ENCODE measurements around the gene EYA2.
A peak's percentile ranks its signal among the peaks of the same experiment; 100 is the strongest.

Gene EYA2

DNA sequence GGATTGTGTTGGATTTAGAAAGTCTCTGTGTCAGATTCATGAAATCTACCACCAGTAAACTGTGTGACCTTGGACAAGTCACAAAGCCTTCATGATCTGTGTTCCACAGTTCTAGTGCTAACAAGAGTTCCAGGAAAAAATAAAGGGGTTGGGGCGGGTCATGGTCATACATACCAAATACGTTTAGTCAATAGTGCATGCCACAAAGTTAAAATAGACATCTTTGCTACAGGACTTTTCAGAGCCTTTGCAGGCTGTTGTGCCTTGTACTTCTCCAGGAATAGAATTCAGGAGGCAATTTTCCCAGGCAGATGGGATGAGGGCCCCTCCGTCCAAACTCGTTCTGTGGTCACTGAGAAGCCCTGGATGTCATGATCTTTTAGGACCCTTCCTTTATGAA lies 127.2 kb downstream of the EYA2 start:
- DNase-seq (ENCODE audit: low read depth) = no peak
- TF ChIP-seq, protein P1, sequence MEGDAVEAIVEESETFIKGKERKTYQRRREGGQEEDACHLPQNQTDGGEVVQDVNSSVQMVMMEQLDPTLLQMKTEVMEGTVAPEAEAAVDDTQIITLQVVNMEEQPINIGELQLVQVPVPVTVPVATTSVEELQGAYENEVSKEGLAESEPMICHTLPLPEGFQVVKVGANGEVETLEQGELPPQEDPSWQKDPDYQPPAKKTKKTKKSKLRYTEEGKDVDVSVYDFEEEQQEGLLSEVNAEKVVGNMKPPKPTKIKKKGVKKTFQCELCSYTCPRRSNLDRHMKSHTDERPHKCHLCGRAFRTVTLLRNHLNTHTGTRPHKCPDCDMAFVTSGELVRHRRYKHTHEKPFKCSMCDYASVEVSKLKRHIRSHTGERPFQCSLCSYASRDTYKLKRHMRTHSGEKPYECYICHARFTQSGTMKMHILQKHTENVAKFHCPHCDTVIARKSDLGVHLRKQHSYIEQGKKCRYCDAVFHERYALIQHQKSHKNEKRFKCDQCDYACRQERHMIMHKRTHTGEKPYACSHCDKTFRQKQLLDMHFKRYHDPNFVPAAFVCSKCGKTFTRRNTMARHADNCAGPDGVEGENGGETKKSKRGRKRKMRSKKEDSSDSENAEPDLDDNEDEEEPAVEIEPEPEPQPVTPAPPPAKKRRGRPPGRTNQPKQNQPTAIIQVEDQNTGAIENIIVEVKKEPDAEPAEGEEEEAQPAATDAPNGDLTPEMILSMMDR (IDR thresholded peaks at IDR 0.05; ENCODE audit: insufficient read depth, low read depth, low read length, missing control alignments) = no peak
- no peak overlapping the region for H3K4me3 ChIP-seq (ENCODE audit: low read length)

DNA sequence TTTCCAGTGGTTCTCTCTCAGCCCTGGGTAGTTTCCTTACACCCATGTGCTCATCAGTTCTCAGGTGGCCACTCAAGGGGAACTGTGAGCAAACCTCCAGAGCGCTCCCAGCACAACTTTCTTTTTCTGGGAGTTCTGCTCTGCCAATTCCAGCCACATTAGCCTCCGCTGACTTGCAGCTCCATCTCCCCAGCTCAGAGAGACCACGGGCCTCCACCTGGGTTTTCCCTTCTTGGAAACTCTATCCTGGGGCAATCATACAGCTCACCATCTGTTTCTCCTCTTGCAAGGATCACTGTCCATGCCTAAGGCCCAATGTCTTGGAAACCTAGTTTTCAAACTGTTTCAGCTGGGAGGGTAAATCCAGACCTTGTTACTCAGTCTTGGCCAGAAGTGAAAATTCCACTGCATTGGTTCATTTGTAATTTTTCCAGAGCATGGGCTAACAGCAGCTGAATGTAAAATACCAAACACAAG lies 129.9 kb downstream of the EYA2 start:
- TF ChIP-seq, protein P1 (IDR thresholded peaks at IDR 0.05; ENCODE audit: insufficient read depth, low read depth, low read length, missing control alignments) = no peak
- DNase-seq (ENCODE audit: low read depth) = no peak
- H3K4me3 ChIP-seq (ENCODE audit: low read length) = no peak overlapping the region

DNA sequence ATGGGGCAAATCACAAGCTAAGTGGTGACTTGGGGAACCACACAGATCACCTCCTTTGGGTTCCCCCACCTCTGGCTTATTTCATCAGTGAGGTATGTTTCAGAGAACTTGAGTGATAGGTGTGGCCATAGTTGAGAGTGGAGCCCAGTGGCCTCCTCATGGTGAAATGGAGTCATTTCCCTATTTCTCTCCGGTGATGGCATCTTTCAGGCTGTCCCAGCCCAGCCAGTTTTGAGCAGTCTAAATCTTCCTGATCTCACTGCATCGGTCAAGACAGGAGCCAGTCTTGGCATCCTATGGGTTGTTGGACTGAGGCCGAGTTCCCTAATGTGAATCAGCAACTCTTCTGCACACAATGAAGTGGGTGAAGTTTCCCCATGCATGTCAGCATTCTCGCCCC lies 132.4 kb downstream of the EYA2 start:
- TF ChIP-seq, protein P1 (IDR thresholded peaks at IDR 0.05; ENCODE audit: insufficient read depth, low read depth, low read length, missing control alignments) = no peak
- DNase-seq (ENCODE audit: low read depth) = peak; percentile 42
- H3K4me3 ChIP-seq (ENCODE audit: low read length) = no peak overlapping the region

DNA sequence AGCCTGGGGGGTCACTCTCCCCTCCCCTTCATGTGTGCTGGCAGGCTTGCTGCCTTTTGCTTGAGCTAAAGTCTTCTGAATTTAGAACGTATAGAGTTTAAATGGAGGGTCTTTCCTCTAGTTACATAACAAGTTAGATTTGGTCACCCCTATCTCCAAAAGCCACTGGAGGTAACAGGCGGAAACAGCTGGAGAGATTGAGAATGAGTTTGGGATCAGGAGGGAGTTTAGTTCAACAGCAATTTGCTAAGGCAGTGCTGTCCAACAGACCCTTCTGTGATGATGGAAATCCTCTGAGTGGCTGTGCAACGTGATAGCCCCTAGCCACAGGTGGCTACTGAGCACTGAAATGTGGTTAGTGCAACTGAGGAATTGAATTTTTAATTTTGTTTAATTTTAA lies 132.8 kb downstream of the EYA2 start:
- no peak for DNase-seq (ENCODE audit: low read depth)
- no peak overlapping the region for H3K4me3 ChIP-seq (ENCODE audit: low read length)
- TF ChIP-seq, protein P1 (IDR thresholded peaks at IDR 0.05; ENCODE audit: insufficient read depth, low read depth, low read length, missing control alignments) = no peak

DNA sequence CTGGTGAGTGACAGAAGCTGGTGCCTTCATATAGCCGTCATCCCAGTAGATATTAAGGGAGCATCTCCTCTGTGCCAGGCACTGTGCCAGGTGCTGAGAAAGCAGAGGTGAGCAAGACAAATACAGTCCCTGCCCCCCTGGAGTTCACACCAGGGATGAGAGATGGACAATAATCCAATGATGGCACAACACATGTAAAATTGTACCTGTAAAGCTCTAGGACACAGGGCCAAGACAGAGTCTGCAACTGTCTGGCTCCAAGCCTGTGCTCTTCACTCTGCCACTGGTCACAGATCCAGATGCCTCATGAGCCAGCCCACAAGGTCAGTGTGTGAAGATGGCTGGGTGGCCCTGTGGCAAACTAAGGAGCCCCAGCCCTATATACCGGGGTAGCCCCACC lies 133.8 kb downstream of the EYA2 start:
- no peak overlapping the region for H3K4me3 ChIP-seq (ENCODE audit: low read length)
- DNase-seq (ENCODE audit: low read depth) = no peak
- TF ChIP-seq, protein P1 (IDR thresholded peaks at IDR 0.05; ENCODE audit: insufficient read depth, low read depth, low read length, missing control alignments) = no peak

DNA sequence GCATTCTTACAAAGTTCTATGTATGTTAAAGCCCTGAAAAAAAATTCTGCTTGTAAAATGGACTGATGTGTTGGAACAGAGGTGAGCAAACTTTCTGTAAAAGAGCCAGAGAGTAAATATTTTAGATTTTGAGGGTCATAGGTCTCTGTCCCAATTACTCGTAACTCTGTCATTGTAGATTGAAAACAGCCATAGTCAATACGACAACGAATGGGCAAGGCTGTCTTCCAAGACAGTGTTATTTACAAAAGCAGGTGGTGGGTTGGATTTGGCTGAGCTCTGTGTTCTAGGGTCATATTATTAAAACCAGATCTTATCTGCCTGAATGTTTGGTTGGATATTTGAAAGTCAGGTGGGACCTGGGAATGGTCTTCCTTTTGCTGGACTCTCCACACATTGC lies 135.2 kb downstream of the EYA2 start:
- DNase-seq (ENCODE audit: low read depth) = no peak
- TF ChIP-seq, protein P1 (IDR thresholded peaks at IDR 0.05; ENCODE audit: insufficient read depth, low read depth, low read length, missing control alignments) = no peak
- H3K4me3 ChIP-seq (ENCODE audit: low read length) = no peak overlapping the region

DNA sequence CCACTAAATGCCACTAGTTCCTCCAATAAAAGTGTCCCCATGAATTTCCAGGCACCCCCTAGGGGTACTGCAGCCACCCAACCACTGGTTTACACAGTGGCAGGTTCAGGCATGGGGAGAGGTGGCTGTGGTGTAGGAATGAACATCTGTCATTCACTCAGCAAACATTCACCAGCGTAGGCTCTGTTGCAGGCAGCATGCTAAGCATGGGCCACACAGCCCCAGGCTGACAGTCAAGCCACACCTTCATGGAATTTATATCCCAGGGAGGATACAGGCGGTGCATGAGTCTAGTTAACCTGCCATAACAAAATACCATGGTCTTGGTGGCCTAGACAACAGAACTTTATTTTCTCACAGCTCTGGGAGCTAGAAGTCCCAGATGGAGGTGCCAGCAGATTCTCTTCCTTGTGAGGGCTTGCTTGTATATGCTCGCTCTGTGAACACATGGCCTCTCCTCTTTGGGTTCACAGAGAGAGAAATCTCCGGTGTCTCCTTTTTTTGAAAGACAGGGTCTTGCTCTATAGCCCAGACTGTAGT lies 135.7 kb downstream of the EYA2 start:
- TF ChIP-seq, protein P1 (IDR thresholded peaks at IDR 0.05; ENCODE audit: insufficient read depth, low read depth, low read length, missing control alignments) = no peak
- no peak for DNase-seq (ENCODE audit: low read depth)
- no peak overlapping the region for H3K4me3 ChIP-seq (ENCODE audit: low read length)

Measured in epithelial cell of esophagus (primary cell).